Activated CD8-positive, alpha-beta memory T cell treated with anti-CD3 and anti-CD28 coated beads, Interleukin-2, amount 50 U/mL, for 24 hours (primary cell): ENCODE data around the gene MYH7B.

Source experiments
- DNase-seq: peaks from one replicate; pipeline ENCODE4 v3.0.0-alpha.2; 2020; ENCODE audit errors: extremely low read depth

The MYH7B gene

DNA sequence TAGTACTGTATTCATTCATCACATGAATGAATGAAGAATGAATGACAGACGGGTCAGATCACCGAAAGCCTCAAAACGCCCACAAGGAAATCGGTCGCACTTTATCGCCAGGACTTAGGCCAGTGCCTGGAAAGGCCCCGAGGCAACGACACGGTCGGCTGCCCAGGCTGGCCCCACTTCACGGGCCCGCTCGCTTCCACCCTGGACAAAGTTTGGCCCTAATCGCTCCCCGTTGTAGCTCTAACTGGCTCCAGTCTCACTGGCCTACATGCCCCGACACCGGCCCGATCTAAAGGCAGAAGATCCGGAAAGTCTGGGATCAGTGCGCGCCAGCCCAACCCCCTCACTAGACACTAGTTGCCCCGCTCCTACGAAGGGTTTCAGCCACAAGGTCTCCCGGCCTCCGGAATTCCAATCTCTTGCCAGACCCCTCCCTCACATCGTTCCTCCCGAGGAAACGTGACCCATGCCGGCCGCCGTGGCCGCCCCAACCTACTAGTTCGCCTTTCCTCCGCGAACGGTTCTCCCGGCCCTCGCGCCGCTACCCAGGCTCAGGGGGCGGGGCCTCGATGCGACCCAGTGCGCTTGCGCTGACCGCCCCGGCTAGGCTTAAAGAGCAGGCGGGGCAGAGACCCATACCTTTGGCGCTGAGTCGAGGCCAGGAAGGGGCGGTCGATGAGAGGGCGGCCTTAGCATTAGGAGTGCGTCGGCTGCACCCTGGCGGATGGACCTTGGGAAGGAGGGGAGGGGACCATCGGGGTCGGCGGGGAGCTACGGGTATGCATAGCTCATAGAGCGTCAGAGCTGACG lies at the start of gene MYH7B, which contains the start of gene GSS:
Gene MYH7B, plus strand, starts transcription at position 638 of the 810 bp plus-strand sequence. CDS start 22,138 bp downstream, outside the sequence.
Gene GSS, minus strand, starts transcription at position 576 of the 810 bp plus-strand sequence. CDS start 3,954 bp downstream, outside the sequence.
- DNase-seq: peak; percentile 91

GRCh38 chr20:34907616-34908469 lies 47.8 kb upstream of the MYH7B start:
- DNase-seq: no peak

- DNase-seq: no peak
Measured at GRCh38 chr20:34915131-34915530, 40.5 kb upstream of the MYH7B start.

DNA sequence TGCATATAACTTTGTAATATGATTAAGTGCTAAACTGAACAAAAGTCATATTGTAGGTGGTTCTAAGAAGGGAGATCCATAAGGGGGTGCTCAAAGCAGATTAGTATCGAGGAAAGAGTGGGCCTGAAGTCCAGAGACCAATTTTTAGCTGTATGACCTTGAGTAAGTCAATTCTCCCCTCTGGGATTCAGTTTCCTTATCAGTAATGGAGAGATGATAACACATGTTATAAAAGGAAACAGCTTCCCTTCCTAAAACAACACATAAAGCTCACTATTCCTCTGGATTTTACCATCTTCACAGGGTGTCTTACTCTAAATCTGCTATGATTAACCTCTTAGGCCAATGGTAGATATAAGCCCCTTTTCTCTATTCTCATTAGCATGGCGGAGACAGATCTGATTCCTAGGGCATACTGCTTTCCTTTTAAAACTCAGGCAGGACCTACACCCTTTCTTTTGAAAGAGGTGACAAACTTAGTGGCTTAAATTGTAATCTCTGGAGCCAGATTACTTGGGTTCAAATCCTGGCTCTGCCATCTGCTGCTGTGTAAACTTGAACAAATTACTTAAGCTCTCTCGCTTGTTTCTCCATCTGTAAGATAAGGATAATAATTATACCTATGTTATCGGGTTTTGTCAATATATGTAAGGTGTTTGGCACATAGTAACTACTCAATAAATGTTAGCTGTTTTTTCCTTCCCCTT lies 39.8 kb upstream of the MYH7B start:
- DNase-seq: no peak

DNA sequence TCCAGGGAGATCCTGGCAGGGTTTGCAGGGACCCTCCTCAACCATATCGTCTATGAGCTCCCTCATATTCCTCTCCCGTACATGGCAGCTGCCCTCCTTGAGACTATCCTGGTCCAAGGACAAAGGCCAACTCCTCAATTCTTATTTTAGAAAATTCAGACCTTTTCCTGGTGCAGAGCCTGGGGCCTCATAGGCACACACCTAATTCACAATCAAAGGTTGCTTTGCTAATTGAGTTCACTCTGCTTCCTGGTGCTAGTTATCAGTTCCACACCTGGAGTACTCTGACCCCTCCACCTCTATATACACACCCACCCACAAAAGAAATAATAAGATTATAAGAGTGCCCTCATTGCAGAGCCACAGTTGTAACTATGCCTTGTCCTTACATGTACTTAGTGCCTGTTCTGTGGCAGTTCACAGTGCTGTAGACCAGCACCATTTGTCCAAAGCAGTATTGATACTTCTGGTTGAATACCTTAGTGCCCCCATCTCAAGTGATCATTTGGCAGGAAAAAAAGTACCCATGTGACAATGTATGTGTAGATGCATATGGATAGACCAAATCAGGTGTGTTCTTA lies 38.8 kb upstream of the MYH7B start:
- DNase-seq: no peak

DNA sequence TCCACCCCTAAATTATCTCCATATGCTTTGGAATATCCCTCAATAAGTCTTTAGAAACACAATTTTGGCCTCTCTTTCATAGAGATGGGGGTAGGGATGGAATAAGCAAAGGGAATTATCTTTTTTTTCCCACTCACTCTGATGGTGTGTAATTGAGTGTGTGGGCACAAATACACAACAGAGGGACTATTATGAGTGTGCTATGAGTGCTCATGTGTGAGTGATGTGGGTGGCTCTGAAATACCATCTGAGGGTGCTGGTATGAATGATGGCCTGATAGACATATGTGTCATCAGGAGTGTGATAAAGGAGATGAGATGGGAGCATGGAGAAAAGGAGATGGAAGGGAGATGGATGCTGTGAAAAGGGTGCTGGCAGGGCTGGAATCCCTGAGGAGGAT lies 35.6 kb upstream of the MYH7B start:
- DNase-seq: no peak

DNA sequence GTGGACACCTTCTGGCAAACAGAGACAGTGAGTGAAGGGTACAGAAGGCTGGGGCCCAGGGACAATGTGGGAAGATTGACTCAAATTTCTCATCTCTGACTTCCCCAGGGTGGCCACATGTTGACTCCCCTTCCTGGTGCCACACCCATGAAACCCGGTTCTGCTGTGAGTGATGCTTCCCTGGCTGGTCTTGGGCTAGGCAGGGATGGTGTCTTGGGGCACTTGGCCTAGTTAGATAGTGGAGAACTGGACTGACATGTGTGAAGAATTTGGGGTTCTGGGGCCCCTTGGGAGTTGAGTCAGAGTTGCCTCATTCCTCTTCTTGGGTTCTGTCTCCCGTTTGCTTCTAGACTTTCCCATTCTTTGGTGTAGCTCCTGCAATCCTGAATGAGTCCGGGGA lies 34.2 kb upstream of the MYH7B start:
- no peak for DNase-seq

DNA sequence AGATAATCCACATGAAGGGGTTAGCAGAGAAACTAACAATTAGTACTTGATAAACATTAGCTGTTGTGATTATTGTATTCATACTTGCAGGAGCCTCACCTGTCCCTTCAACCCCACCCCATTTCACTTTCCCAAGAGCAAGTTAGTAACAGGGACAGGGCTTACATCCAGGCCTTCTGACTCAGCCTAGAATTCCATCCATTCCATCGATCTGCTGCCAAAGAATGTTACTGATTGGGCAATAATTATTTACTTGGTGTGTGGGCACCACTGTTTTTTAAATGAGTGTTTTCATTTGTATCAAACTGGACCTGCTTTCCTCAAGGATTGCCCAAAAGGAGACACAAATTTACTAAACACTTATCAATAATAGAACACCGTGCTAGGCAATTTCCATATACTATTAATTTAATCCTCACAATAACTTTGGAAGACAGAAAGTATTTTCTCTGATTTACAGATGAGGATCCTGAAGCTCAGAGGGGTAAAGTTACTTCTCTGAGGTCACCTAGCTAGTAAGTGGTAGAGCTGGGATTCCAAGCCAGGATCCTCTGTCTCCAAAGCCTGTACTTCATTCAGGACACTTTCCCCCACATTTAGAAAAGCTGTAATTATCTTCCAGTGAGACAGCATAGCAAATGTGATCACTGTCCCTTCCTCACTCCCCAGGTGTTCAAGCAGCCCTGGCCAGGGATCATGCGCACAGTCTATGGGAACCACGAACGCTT lies 32.9 kb upstream of the MYH7B start:
- no peak for DNase-seq

- DNase-seq: no peak
Measured at GRCh38 chr20:34923414-34923813, 32.3 kb upstream of the MYH7B start.

GRCh38 chr20:34925341-34925740 lies 30.3 kb upstream of the MYH7B start:
- no peak for DNase-seq

DNA sequence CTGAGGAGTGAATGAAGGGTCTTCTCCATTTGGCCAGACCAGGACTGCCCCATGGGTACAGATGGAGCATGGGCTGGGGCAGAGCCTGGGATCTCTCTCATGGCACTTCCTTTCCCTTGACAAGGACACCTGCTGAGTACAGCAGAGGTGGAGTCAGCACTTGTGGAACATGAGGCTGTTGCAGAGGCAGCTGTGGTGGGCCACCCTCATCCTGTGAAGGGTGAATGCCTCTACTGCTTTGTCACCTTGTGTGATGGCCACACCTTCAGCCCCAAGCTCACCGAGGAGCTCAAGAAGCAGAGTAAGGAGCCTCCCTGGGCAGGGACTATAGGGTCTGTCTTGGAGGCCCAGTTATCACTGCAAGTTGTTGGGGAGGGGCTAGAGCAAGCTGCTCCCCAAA lies 29.7 kb upstream of the MYH7B start:
- no peak for DNase-seq

DNA sequence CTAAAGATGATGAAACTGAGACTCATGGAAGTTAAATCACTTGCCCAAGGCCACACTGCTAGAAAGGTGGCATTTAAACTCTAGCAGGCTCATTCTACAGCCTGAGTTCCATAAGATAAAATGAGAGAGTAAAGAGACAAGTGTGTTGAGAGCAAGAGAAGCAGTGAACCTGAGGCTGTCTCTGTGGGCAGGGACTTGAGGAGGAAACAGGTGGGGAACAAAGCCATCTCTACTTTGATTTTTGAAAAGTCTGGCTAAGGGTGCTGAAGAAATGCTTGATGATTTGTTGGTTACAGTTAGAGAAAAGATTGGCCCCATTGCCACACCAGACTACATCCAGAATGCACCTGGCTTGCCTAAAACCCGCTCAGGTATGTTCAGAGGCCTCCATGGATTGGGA lies 29.1 kb upstream of the MYH7B start:
- DNase-seq: no peak

GRCh38 chr20:34927736-34928135 lies 27.9 kb upstream of the MYH7B start:
- DNase-seq: no peak

GRCh38 chr20:34928411-34928810 lies 27.3 kb upstream of the MYH7B start:
- no peak for DNase-seq

DNA sequence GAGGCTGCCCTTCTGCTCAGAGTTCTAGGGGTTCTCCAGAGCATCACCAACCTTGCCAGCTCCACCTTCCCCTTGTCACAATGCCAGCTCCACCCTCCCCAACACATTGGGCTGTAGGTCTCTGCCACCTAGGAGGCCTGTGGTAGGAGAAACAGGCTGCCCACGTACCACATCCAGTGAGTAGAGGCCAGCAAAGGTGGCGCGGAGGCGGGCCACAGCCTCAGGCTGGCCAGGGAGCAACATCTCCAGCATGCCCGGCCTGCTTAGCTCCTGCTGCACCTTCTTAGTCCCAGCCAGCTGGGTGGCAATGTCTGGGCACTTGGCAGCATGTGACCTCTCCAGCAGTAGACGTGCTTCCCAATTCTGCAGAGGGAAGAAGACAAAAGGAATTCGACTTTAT lies 23.9 kb upstream of the MYH7B start:
- DNase-seq: no peak

GRCh38 chr20:34938466-34939163 lies 17.1 kb upstream of the MYH7B start:
- DNase-seq: no peak

GRCh38 chr20:34940081-34940481 lies 15.6 kb upstream of the MYH7B start:
- no peak for DNase-seq

DNA sequence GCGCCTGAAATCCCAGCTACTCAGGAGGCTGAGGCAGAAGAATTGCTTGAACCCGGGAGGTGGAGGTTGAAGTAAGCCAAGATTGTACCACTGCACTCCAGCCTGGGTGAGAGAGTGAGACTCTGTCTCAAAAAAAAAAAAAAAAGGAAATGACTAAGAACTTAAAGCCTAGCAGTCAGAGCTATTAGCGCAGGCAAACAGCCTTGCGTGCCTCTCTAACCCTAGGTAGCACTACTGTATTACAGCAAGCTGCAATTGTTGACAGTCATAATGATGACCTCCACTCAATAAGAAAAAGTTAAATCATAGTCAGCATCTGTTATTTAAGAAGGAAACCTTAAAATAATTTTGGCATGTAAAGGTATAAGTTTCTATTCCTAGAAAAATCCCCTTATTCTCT lies 14.4 kb upstream of the MYH7B start:
- DNase-seq: no peak

GRCh38 chr20:34942301-34942700 lies 13.4 kb upstream of the MYH7B start:
- no peak for DNase-seq

DNA sequence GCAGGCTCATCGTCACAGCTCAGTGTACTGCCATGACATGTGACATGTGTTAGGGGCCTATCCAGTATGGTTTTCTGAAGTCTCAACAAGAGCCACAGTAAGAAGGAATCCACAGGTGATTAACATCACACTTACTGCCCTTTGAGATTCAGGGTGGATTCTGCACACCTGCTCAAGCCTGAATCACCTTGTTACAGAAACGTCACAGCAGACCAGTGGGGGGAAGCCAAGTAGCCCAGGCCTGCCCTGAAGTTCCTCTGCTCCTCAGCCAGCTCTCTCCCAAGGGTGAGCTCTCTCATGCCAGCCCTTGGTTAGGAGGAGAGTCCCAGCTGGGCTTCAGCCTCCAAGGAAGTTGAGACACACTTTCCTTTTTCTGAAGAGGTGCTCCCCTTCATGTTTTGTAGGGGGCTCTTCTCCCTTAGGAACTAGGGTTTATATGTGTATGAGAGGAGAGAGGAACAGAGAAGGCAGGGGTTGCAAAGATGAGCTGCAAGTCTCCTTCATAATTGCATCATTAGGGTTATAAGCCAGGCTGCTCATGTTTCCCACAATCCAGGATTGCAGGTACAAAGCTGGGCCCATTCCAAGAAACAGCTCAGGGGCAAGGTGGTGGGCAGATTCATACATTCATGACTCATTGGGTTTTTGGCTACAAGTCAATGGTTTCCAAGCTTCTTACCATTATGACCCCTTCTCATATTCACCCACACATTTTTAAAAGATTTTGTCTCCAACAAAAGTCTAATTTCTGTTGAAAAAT lies 11.7 kb upstream of the MYH7B start:
- no peak for DNase-seq
